Bone marrow (tissue), 2 donors: ENCODE data around the gene YAE1.

Experiments used
- DNase-seq, 2 donors: peaks; one replicate each; lab custom pipeline; 2025; lab: John Stamatoyannopoulos, UW

Gene YAE1

DNA sequence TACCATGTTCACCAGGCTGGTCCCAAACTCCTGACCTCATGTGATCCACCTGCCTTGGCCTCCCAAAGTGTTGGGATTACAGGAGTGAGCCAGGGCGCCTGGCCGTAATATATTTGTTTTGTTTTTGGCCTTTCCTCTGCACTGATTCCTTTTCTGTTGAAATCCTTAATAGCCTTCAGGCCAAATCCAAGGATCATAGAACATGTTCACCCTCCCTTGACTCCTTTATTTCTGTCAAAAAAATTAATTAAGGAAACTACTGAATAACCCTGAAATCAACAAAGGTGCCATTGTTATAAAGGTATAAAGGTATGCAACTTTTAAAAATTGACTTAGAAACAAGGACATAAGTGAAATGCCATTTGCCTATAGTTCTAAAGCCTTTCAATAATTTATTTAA is 41.7 kb downstream of the YAE1 start:
- no peak for DNase-seq

DNA sequence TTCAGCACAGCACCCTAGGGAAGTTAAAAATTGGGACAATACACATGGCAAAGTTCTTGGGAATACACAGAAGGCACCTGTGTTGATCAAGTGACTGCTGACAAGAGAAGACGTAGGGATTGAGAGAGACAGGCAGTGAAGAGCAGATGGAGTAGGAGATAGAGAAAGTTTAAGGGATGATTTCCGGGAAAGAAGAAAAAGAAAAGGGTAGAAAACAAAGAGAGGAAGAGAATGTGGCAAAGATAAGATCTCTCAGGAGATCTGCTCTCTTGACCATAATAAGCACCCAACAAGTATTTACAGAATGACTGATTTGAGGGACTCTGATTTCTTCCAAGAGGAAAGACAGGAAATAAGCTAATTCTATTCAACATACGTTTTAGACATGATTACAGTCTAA is 42.1 kb downstream of the YAE1 start:
- peak in 1 of 2 donors; percentile 52 for DNase-seq

DNA sequence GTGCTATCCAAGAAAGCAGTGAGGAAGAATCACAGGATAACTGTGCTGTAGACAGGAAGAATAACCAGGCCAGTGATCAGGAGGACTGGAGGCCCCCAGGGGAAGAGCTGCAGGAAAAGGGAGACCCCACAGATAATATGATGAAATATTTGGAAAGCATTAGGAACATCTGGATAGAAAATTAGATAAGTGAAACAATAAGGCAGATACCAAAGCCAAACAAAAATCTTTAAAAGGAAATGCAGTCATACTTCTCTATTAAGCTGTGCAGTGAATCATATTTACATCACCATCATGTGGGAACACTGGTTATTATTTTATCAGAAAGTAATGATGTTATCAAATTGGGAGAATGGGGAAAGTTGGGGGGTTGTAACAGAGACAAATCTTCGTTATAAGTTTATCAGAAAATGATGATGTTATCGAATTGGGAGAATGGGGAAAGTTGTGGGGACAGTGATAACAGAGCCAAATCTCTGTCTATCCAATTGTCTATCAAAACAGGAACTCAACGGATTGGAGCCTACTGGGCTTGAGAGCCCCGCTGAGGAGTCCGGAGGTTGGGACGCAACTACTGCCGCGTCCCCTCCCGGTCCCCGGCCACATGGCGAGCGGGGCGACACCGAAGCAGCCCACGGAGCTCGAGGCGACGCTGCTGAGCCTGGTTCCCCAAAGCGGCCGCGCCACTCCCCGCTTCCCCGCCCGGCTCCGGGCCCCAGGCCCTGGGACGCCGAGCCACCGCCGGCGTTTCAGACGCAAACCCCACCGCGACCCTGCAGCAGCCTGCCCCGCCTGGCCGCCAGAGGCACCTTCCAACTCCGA is 43.1 kb downstream of the YAE1 start:
- peak in 1 of 2 donors; percentile 36 for DNase-seq

DNA sequence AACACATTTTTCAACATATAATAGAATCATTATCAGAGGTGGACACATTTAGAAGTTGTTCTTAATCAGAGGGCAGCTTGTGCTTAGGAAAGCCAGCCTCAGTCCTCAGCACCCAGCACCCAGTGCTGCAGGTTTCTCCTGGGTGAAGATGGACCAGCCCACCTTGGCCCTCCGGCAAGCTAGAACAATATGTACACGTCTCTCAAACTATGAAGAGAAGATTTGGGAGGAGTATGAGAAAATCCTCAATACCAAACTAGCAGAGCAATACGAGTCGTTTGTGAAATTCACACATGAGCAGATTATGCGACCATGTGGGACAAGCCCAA is 43.7 kb downstream of the YAE1 start:
- DNase-seq: no peak

DNA sequence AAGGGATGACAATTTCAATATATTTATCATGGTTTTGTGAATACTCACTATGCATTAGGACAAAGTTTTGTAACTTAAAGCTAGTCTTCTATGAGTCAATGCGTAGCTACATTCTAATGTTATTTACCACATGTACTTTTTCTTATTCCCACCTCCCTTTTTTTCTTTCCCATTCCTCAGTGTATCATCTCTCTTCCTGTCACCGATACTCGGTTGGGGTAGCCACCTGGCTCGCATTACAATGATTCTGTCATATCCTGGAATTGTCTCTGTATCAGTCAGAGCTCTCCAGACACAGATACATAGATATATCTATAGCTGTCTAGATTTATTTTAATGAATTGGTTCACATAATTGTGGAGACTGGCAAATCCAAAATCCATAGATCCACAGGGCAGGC is 47.4 kb downstream of the YAE1 start:
- no peak for DNase-seq

DNA sequence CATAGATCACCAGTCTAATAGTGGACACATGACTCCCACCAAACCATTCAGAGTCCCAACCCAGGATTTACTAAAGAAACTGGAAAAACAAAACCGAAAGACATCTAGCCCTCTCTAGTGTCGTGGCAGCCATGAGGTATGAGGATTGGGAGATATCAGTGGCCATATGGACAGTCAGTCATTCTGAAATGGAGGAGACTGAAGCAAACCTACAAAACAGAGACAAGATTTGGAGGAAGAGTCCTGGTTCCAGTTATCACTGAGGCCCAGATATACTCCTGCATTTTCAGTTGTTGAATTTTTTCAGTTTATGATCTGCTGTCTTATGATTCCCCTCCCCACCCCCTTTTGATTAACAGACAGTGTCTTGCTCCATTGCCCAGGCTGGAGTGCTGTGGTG is 48.1 kb downstream of the YAE1 start:
- DNase-seq: no peak

DNA sequence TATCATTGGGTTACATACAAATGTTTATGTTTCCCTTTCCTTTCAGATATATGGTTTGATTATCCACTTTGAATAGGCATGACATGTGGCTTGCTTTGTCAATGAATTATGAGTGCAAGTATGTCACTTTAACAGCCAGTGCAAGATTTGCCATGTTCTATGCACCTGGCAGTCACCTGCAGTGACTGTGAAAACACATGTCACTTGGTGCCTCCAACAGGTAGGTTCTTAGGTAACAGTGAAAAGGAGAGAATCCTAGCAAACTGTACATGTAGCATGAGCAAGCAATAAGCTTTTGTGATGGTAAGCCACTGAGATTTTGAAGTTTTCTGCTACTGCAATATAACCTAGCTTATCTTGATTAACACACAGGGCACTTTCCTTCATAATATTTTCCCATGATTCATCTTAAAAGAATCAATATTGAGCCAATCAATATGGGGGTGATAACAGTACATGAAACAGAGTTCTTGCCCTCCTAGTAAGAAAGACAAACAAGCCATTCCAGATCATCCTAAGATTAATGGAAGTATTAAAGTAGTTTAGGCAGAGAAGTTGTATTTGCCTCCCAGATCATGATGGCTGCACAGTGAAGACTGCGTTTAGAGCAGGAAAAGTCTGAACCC is 49.3 kb downstream of the YAE1 start:
- DNase-seq: no peak

DNA sequence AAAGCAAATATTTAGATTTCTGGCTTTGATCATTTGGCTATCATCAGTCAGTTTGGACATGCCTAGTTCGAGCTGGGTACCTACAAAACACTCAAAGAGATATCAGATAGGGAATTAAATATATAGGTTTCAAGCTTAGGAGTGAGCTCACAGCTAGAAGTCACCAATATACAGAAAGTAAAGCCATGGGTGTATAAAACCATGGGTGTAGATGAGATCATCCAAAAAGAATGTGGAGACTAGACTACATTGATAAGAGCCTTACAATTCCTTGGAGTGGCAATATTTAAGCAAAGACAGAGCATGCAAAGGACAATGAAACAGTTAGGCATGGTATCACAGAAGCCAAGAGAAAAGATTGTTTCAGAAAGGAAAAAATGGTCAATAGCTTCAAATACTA is 49.9 kb downstream of the YAE1 start:
- no peak for DNase-seq

DNA sequence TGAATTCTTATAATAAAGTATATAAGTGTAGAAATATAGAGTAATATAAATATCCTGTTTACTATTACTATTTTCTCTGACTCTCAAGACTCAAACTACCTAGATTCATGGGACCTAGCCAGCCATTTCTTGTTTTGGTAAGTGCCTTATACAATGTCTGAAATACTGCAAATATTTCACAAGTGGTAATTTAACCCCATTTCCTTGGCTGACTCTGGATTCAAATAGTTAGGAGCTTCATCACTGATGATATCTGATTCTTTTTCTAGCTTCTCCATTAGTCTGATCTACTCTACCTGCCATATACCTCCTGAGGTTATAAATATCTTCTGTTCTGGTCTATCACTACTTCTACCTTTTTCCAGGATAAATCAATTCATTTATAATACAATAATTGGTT is 50.8 kb downstream of the YAE1 start:
- no peak for DNase-seq

DNA sequence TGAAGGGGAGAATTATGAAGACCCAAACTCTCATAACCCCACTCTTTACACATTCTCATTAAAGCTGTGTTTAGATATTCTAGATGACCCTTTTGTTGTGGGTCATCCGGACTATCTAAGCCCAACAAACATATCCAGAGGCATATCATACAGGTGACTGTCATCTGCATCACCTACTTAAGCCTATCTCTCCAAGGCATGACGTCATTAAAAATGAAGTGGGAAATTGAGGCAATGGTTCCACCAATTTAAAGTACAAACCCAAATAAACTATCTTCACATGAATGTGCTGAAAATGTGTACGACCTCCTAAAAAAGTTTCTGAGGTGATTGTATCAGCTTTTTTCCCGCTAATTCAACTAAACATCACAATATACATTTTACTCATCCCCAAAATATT is 52.7 kb downstream of the YAE1 start:
- no peak for DNase-seq

DNA sequence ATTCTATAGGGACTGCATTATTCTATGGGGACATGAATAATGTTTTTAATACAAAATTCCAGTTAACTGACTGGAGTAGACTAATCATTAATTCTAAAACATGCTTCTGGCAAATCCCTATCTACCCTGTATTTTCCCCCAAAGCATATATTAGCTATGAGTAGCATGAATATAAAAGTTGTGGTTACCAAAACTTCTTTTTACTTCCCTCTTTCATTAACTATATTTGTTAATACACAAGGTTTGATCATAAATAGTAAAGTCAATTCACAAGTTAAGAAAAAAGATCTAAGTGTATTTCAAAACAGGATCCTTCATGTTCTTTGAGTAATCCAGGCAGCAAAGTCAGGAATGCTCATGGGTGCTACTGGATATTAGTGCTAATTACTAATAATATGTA is 54.3 kb downstream of the YAE1 start:
- DNase-seq: no peak

DNA sequence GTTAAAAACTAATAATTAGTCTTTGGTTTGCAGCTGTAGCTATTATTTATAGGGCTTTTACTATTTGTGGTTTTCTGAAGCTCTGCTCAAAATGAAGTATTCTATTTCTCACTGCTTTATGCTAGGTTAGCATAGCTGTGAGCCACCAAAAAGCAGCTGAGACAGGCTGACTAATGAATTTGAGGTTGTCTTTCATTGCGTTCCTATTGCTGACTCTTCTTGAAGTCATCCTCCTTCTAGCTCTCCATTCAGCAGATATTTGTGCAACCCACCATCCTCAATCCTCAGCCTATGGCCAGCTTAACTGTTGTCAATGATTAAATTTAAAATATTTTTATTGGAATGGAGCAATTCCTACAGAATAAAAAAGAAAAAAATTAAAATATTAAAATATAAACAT is 55.1 kb downstream of the YAE1 start:
- DNase-seq: no peak

DNA sequence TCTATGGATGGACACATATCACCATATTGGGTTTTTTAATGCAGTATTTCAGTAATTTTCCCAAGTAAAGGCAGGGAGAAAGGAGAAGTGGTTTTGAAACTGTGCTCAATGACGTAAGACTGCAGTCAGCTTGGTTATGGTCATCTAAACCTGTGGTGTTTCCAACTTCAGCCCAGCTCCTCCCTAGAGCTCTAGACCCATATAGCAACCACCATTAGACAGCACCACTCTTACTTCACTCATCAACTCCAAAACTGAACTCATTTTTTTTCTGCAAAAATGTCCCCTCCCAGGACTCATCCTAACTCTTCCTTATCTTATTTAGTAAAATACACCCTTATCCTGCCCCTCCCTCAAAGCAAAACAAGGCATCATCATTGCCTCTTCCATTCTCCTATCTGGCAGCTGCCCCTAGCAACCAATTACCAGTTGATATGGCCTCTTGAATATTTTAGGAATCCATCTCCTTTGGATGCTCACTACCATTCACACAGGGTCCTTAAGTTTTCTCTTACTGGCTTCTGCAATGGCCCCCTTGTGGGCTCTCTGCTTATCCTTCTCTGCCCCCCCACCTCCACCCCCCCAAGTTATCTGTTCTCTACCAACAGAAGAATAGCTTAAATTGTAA is 55.7 kb downstream of the YAE1 start:
- DNase-seq: peak in 1 of 2 donors; percentile 80
